Cardiac fibroblast (primary cell): ENCODE measurements around the gene FREY1.

Experiments used
- DNase-seq, 2 donors: peaks; one replicate each; pipeline versions ENCODE4 v3.0.0 to v3.0.0-alpha.2; 2010; ENCODE audit warnings: low read depth in 2 of 2
- H3K4me3 ChIP-seq, 2 donors: replicated peaks in 1 of 2; 1 replicate in 1 of 2; 2 replicates in 1 of 2; pipeline ENCODE4 v1.5.1; 2011; ENCODE audit warnings: low read depth in 2 of 2, low read length in 2 of 2, mild to moderate bottlenecking in 2 of 2, moderate library complexity in 1 of 2
- CTCF ChIP-seq: IDR thresholded peaks from one replicate; pipeline ENCODE4 v1.5.1; 2011; ENCODE audit warnings: low read depth, mild to moderate bottlenecking, low read length, inconsistent platforms

FREY1 gene

GRCh38 chr11:45920531-45921477 is 13.7 kb upstream of the FREY1 start:
- H3K4me3 ChIP-seq, result no peak overlapping the region
- no peak for TF ChIP-seq CTCF
- DNase-seq, result no peak

- TF ChIP-seq CTCF, result no peak
- H3K4me3 ChIP-seq, result no peak overlapping the region
- no peak for DNase-seq
These were observed 12.9 kb upstream of the FREY1 start for GRCh38 chr11:45919806-45920530.

GRCh38 chr11:45918962-45919675 is 12.0 kb upstream of the FREY1 start:
- no peak for TF ChIP-seq CTCF
- no peak for DNase-seq
- peak overlapping the region in 1 of 2 donors; percentile 63 for H3K4me3 ChIP-seq

GRCh38 chr11:45918331-45918941 is 11.4 kb upstream of the FREY1 start:
- peak overlapping the region; percentile 63 to 94 for H3K4me3 ChIP-seq
- peak; percentile 70 to 77 for DNase-seq
- TF ChIP-seq CTCF, result no peak

- peak; percentile 100 for DNase-seq
- no peak for TF ChIP-seq CTCF
- peak within 1 kb of the TSS; percentile 63 to 94 for H3K4me3 ChIP-seq
These were observed 10.7 kb upstream of the FREY1 start, which contains the start of gene PEX16 for GRCh38 chr11:45917623-45918330. Gene PEX16, minus strand, starts transcription at chr11:45917877. Its CDS starts 66 bp downstream, at chr11:45917811.

- DNase-seq, result peak in 1 of 2 donors; percentile 9
- peak overlapping the region; percentile 63 to 94 for H3K4me3 ChIP-seq
- TF ChIP-seq CTCF, result no peak
These were observed 10.2 kb upstream of the FREY1 start for GRCh38 chr11:45917286-45917622.
